HAP-1 (cell line): ENCODE results near the gene POLD3.
A peak's percentile ranks its signal among the peaks of the same experiment; 100 is the strongest.

Source experiments
- DNase-seq, 2 experiments: peaks; one replicate each; pipeline ENCODE4 v3.0.0-alpha.2; 2016 to 2020; ENCODE audit warnings: low spot score in 2 of 2
- H3K27me3 ChIP-seq: fragments of 250-450 bp; sonication (Bioruptor Pico); 2 replicates; pipeline ENCODE4 v1.5.1; 2020; ENCODE audit warnings: low read depth, mild to moderate bottlenecking, moderate library complexity
- H3K36me3 ChIP-seq: fragments of 250-450 bp; sonication (Bioruptor Pico); replicated peaks from 2 replicates; pipeline ENCODE4 v1.5.1; 2020; ENCODE audit warnings: mild to moderate bottlenecking
- H3K4me1 ChIP-seq: fragments of 250-450 bp; sonication (Bioruptor Pico); 2 replicates; pipeline ENCODE4 v1.5.1; 2020; ENCODE audit warnings: mild to moderate bottlenecking
- H3K4me3 ChIP-seq: fragments of 250-450 bp; sonication (Bioruptor Pico); 2 replicates; pipeline ENCODE4 v1.5.1; 2020; ENCODE audit warnings: mild to moderate bottlenecking, moderate library complexity
- H3K9me3 ChIP-seq: fragments of 250-450 bp; sonication (Bioruptor Pico); 2 replicates; pipeline ENCODE4 v1.5.1; 2020; ENCODE audit warnings: mild to moderate bottlenecking, moderate library complexity
- in situ Hi-C: fragments of 300-500 bp; cut with MboI; formaldehyde crosslinking; loops from 3 replicates; pipeline ENCODE4 v1.14.3; 2020; ENCODE audit warnings: low sequenced_read_pairs, inconsistent platforms, mixed read lengths

Gene POLD3

DNA sequence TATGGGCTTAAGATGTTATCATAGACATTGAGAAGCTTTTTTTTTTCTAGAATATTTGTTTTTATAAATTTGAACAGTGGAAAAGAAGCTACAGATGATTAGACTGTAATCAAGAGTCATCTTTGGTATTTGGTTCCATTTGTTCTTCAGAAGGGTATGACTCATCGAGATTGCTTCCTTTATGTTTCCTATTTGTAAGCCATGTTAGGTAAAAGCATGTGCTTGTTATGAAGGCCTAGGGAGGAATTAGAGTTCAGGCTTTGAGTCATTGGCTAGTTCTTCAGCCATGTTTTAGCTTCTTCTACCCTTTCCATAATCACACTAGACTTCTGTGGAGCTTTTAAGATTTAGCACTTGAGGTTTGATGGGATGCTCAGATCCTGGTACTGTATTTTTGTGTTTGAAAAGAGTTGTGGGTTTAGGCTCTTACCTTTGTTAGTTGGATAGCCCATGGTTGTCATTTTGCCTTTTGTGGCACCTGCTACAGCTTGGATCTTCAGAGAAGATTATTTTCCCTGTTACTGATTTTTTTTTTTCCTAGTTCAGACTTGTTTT is 44.3 kb downstream of the POLD3 start:
- H3K4me3 ChIP-seq: no peak overlapping the region
- no peak for DNase-seq
- in situ Hi-C loops: no loop called here
- peaks cover 48% of the 10 kb centered on the region for H3K36me3 ChIP-seq
- peaks cover 4% of the 10 kb centered on the region for H3K4me1 ChIP-seq
- H3K27me3 ChIP-seq: no peaks in the 10 kb centered on the region
- no peaks in the 10 kb centered on the region for H3K9me3 ChIP-seq

GRCh38 chr11:74637700-74638099 is 45.3 kb downstream of the POLD3 start:
- in situ Hi-C loops: no loop called here
- DNase-seq: no peak
- H3K36me3 ChIP-seq: peaks cover 48% of the 10 kb centered on the region

GRCh38 chr11:74638869-74639268 is 46.5 kb downstream of the POLD3 start:
- no peaks in the 10 kb centered on the region for H3K27me3 ChIP-seq
- no peaks in the 10 kb centered on the region for H3K9me3 ChIP-seq
- in situ Hi-C loops: no loop called here
- H3K4me1 ChIP-seq: peaks cover 4% of the 10 kb centered on the region
- peaks cover 48% of the 10 kb centered on the region for H3K36me3 ChIP-seq
- no peak for DNase-seq
- H3K4me3 ChIP-seq: no peak overlapping the region

More at GRCh38 chr11:74637700-74638099, 45.3 kb downstream of the POLD3 start:
- H3K4me1 ChIP-seq: peaks cover 4% of the 10 kb centered on the region
- H3K27me3 ChIP-seq: no peaks in the 10 kb centered on the region
- no peaks in the 10 kb centered on the region for H3K9me3 ChIP-seq
- H3K4me3 ChIP-seq: no peak overlapping the region

GRCh38 chr11:74639533-74639932 is 47.2 kb downstream of the POLD3 start:
- peaks cover 4% of the 10 kb centered on the region for H3K4me1 ChIP-seq
- in situ Hi-C loops: no loop called here
- H3K4me3 ChIP-seq: no peak overlapping the region
- peaks cover 42% of the 10 kb centered on the region for H3K36me3 ChIP-seq
- DNase-seq: no peak
- H3K27me3 ChIP-seq: no peaks in the 10 kb centered on the region
- H3K9me3 ChIP-seq: no peaks in the 10 kb centered on the region

- H3K36me3 ChIP-seq: peaks cover 30% of the 10 kb centered on the region
- peaks cover 4% of the 10 kb centered on the region for H3K4me1 ChIP-seq
- H3K27me3 ChIP-seq: no peaks in the 10 kb centered on the region
- H3K4me3 ChIP-seq: no peak overlapping the region
- H3K9me3 ChIP-seq: no peaks in the 10 kb centered on the region
- DNase-seq: peak; percentile 45 to 55
- in situ Hi-C loops: no loop called here
Observed at GRCh38 chr11:74641289-74641688, 48.9 kb downstream of the POLD3 start.

- peaks cover 4% of the 10 kb centered on the region for H3K4me1 ChIP-seq
- in situ Hi-C loops: no loop called here
- H3K4me3 ChIP-seq: no peak overlapping the region
- peaks cover 24% of the 10 kb centered on the region for H3K36me3 ChIP-seq
- no peaks in the 10 kb centered on the region for H3K9me3 ChIP-seq
- no peaks in the 10 kb centered on the region for H3K27me3 ChIP-seq
- no peak for DNase-seq
Observed at GRCh38 chr11:74641905-74642304, 49.5 kb downstream of the POLD3 start.

DNA sequence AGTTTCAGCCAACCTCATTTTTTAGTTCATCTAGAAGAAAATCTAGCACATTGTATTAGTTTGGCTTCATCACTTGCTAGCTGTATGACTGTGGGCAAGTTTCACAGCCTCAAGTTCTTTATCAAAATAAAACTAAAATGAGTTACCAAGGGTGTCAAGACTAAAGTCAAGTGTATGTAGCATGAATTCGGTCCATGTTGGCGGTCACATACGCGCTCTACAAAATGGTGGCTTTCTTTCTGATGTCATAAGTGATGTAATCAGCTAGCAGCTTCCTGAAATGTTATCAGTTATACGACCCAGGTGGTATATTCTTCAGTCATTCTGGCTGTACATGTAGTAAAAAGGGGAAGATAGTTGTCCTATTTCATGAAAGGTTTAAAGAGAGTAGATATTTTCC is 50.5 kb downstream of the POLD3 start:
- DNase-seq: no peak
- Histone ChIP-seq H3K27me3 (no peaks in the 10 kb centered on the region), H3K4me3 (no peak overlapping the region), H3K36me3 (peaks cover 28% of the 10 kb centered on the region), H3K9me3 (no peaks in the 10 kb centered on the region), H3K4me1 (peaks cover 4% of the 10 kb centered on the region)
- in situ Hi-C loops: no loop called here

- peaks cover 17% of the 10 kb centered on the region for H3K36me3 ChIP-seq
- DNase-seq: no peak
- no peaks in the 10 kb centered on the region for H3K27me3 ChIP-seq
- peaks cover 4% of the 10 kb centered on the region for H3K4me1 ChIP-seq
- in situ Hi-C loops: no loop called here
- H3K9me3 ChIP-seq: no peaks in the 10 kb centered on the region
- H3K4me3 ChIP-seq: no peak overlapping the region
Observed at GRCh38 chr11:74644081-74644480, 51.7 kb downstream of the POLD3 start.

DNA sequence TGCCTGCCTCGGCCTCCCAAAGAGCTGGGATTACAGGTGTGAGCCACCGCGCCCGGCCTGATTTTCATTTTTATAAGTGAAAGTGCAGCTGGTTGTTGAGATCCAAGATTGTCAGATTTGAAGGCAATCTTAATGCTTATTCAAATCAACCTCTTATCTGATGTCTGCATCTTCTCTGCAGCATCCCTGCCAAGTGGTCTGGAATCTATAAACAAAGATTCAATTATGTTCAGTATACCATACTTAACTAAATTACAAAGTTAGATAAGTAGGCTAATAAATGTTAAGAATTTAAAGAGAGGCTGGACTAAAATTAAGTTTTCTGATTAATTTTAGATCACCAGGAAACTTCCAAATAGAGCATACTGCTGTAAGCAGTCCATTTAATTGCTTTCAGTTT is 53.8 kb downstream of the POLD3 start:
- Histone ChIP-seq H3K4me3 (no peak overlapping the region), H3K27me3 (no peaks in the 10 kb centered on the region), H3K36me3 (peaks cover 5% of the 10 kb centered on the region), H3K4me1 (no peaks in the 10 kb centered on the region), H3K9me3 (no peaks in the 10 kb centered on the region)
- in situ Hi-C loops: no loop called here
- no peak for DNase-seq

DNA sequence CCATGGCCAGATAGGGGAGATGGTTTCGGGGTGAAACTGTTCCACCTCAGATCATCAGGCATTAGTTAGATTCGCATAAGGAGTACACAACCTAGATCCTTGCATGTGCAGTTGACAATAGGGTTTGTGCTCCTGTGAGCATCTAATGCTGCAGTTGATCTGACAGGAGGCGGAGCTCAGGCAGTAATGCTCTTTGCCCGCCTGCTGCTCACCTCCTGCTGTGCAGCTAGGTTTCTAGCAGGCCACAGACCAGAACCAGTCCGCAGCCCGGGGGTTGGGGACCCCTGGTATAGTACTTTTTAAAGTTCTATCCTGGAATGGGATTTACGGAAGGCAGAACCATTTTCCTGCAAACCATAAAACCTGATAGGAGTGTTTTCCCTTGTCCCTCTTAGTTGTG is 54.6 kb downstream of the POLD3 start:
- no peaks in the 10 kb centered on the region for H3K4me1 ChIP-seq
- H3K4me3 ChIP-seq: no peak overlapping the region
- DNase-seq: no peak
- in situ Hi-C loops: no loop called here
- no peaks in the 10 kb centered on the region for H3K27me3 ChIP-seq
- H3K36me3 ChIP-seq: peaks cover 6% of the 10 kb centered on the region
- no peaks in the 10 kb centered on the region for H3K9me3 ChIP-seq

DNA sequence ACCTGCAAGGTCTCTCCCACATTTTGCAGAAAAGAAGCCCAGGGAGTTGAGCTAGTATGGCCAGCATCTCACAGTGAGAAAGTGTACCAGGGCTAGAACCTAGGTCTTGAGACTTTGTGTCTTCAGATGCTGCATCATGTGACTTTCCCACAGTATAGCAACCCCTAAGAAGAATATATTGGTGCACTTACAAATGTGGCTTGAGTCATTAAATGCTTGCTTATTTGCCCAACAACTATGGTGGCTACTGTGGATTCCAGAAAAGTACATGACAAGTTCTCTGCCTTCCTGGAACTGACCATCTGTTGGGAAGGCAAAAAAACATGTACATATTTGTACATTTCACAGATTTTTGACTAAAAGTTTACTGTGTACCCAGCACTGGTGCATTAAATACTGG is 55.0 kb downstream of the POLD3 start:
- no peak overlapping the region for H3K4me3 ChIP-seq
- peaks cover 10% of the 10 kb centered on the region for H3K36me3 ChIP-seq
- H3K27me3 ChIP-seq: no peaks in the 10 kb centered on the region
- DNase-seq: no peak
- H3K9me3 ChIP-seq: no peaks in the 10 kb centered on the region
- H3K4me1 ChIP-seq: no peaks in the 10 kb centered on the region
- in situ Hi-C loops: no loop called here

GRCh38 chr11:74647831-74648230 is 55.4 kb downstream of the POLD3 start:
- in situ Hi-C loops: no loop called here
- Histone ChIP-seq H3K27me3 (no peaks in the 10 kb centered on the region), H3K9me3 (no peaks in the 10 kb centered on the region), H3K4me3 (no peak overlapping the region), H3K4me1 (no peaks in the 10 kb centered on the region), H3K36me3 (peaks cover 15% of the 10 kb centered on the region)
- DNase-seq: no peak

- no peak for DNase-seq
Observed at GRCh38 chr11:74648894-74649293, 56.5 kb downstream of the POLD3 start.

DNA sequence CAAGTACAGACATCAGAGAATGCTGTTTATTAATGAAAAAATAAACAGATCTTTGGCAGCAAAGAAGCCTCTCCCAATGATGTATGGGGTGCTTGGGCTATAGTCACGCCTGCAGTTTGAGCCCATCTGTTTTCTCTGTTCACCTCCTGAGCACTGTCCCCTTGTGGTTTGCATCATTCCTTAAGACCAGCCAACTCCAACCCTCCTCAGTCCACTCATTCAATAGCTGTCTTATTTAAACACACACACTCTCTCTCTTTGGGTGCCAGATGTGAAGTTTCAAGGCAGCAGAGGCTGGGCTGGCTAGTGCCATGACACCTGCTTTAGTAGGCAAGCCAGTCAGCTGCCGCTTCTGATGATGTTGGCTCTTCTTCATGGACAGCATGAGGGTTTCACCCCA is 58.1 kb downstream of the POLD3 start:
- in situ Hi-C loops: no loop called here
- Histone ChIP-seq H3K4me1 (no peaks in the 10 kb centered on the region), H3K4me3 (no peak overlapping the region)

More at GRCh38 chr11:74648894-74649293, 56.5 kb downstream of the POLD3 start:
- in situ Hi-C loops: no loop called here
- Histone ChIP-seq H3K4me3 (no peak overlapping the region), H3K9me3 (no peaks in the 10 kb centered on the region), H3K36me3 (peaks cover 16% of the 10 kb centered on the region), H3K4me1 (no peaks in the 10 kb centered on the region), H3K27me3 (no peaks in the 10 kb centered on the region)

DNA sequence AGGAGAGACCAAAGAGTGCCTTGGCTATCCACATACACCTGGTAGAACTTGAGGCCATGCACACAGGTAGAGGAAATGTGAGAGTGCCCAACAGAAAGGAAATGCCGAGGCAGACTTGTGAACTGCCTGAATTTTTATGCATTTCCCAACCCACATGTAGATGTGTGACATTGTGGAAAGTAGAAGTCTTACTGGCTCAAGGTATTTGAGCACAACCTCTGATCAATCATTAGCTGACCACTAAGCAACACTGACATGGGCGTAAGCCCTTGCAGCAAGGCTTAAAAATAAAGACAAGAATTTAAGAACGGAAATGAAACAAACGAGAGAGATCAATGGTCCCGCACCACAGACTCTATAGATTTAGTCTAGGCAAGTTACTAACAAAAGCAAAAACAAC is 62.6 kb downstream of the POLD3 start:
- Histone ChIP-seq H3K36me3 (peaks cover 14% of the 10 kb centered on the region; the same call in 1 of the 2 replicates), H3K4me1 (no peaks in the 10 kb centered on the region), H3K27me3 (no peaks in the 10 kb centered on the region), H3K9me3 (no peaks in the 10 kb centered on the region; the same call in 1 of the 2 replicates), H3K4me3 (no peak overlapping the region)
- no peak for DNase-seq
- in situ Hi-C loops: no loop called here

More for the DNA sequence above, 58.1 kb downstream of the POLD3 start:
- no peaks in the 10 kb centered on the region for H3K9me3 ChIP-seq
- DNase-seq: no peak
- peaks cover 16% of the 10 kb centered on the region for H3K36me3 ChIP-seq
- H3K27me3 ChIP-seq: no peaks in the 10 kb centered on the region
